ENCODE data around the gene AKAP13. TPM values are rescaled to one million over a fixed set of nuclear protein-coding genes. Genes with fewer than 3 reads are reported as not detected.

AKAP13 gene
- total and polyA plus RNA-seq, 2 of the 13 experiments (the other 11 are each of a cell fraction or from before 2014, with no cell fraction given): 6.7 to 27.1 TPM

DNA sequence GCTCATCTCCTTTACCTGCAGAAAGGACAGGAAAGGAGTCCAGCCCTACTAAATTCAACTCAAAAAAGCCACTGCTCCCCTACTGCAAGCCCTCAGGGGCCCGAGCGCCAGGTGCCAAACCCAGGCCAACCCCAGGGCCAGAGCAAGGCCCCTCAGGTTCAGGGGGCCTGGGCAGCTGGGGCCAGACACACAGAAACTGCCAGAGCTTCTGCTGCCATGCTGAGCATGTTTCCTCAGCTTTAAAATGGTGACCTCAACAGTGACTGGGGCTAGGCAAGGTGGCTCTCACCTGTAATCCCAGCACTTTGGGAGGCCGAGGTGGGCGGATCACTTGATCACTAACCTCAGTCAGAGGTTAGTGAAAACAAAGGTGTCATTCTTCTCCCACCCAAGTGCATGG, 375.5 kb downstream of the AKAP13 start (continued):
- TF ChIP-seq, protein P1, sequence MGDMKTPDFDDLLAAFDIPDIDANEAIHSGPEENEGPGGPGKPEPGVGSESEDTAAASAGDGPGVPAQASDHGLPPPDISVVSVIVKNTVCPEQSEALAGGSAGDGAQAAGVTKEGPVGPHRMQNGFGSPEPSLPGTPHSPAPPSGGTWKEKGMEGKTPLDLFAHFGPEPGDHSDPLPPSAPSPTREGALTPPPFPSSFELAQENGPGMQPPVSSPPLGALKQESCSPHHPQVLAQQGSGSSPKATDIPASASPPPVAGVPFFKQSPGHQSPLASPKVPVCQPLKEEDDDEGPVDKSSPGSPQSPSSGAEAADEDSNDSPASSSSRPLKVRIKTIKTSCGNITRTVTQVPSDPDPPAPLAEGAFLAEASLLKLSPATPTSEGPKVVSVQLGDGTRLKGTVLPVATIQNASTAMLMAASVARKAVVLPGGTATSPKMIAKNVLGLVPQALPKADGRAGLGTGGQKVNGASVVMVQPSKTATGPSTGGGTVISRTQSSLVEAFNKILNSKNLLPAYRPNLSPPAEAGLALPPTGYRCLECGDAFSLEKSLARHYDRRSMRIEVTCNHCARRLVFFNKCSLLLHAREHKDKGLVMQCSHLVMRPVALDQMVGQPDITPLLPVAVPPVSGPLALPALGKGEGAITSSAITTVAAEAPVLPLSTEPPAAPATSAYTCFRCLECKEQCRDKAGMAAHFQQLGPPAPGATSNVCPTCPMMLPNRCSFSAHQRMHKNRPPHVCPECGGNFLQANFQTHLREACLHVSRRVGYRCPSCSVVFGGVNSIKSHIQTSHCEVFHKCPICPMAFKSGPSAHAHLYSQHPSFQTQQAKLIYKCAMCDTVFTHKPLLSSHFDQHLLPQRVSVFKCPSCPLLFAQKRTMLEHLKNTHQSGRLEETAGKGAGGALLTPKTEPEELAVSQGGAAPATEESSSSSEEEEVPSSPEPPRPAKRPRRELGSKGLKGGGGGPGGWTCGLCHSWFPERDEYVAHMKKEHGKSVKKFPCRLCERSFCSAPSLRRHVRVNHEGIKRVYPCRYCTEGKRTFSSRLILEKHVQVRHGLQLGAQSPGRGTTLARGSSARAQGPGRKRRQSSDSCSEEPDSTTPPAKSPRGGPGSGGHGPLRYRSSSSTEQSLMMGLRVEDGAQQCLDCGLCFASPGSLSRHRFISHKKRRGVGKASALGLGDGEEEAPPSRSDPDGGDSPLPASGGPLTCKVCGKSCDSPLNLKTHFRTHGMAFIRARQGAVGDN (CRISPR knock-in tag; IDR thresholded peaks at IDR 0.05): no peak
- TF ChIP-seq, protein P2, sequence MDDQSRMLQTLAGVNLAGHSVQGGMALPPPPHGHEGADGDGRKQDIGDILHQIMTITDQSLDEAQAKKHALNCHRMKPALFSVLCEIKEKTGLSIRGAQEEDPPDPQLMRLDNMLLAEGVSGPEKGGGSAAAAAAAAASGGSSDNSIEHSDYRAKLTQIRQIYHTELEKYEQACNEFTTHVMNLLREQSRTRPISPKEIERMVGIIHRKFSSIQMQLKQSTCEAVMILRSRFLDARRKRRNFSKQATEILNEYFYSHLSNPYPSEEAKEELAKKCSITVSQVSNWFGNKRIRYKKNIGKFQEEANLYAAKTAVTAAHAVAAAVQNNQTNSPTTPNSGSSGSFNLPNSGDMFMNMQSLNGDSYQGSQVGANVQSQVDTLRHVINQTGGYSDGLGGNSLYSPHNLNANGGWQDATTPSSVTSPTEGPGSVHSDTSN (CRISPR knock-in tag; IDR thresholded peaks at IDR 0.05; ENCODE audit: borderline replicate concordance): no peak
- TF ChIP-seq NR2F2 (IDR thresholded peaks at IDR 0.05; ENCODE audit: borderline replicate concordance, low read depth): no peak

DNA sequence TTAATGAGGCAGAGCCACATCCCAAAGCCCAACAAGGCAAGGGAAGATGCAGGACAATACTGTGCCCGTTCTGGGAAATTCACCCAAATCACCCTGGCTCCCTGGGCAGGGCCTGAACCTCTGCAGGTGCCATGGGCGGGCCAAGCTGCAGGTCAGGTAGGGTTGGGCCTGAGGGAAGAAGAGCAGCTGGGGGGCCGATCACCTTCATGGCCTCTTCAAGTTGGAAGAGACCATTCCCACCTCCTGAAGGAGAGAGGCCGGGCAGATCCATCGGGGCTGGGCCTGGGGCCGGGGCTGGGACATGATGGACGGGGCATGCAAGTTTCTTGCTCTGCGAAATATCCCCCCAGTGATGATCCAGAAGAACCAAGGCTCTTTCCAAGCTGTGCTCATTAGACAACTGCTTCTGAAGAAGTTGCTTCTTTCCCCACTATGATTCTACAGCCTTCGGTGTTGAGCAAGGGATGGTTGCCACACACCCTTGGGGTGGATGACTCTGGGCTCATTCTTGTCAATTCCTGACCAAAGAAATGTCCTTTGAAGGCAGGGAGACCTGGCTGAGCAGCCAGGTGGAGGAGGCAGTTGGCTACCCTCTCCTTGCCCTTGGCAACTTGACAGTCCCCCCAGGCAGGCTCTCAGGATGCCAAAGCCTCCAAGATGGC, 376.1 kb downstream of the AKAP13 start:
- 0 out of 2 replicates have a peak, but pooled peaks have one; percentile 3 for TF ChIP-seq CEBPB (IDR thresholded peaks at IDR 0.05; ENCODE audit: borderline replicate concordance, low read depth, low read length)
- no peak for TF ChIP-seq ZSCAN9 (CRISPR knock-in tag; IDR thresholded peaks at IDR 0.05; ENCODE audit: borderline replicate concordance)
- H3K79me2 ChIP-seq (ENCODE audit: insufficient read depth, low read length): no peaks in the 10 kb centered on the region
- no TSS peak for BruUV-seq (replicated peaks)
- H3K9ac ChIP-seq (ENCODE audit: insufficient read depth, low read depth, low read length): no peak overlapping the region
- ATAC-seq (no peak), DNase-seq (ENCODE audit: low spot score) (no peak), FAIRE-seq (no peak)
- H3K4me3 ChIP-seq (replicated peaks in 1 of 3; ENCODE audit: insufficient read depth in 1 of 3, low read depth in 2 of 3, low read length in 3 of 3): no peak overlapping the region
- H3K36me3 ChIP-seq (replicated peaks in 1 of 2; ENCODE audit: control insufficient read depth in 1 of 2, insufficient read depth in 2 of 2, low read length in 2 of 2): peaks cover 4 to 12% of the 10 kb centered on the region in 2 experiments; a peak in 1 of 5 replicates
- WGBS (ENCODE audit: low lambda C conversion rate): 90% methylated on average over 2 of the region's 9 CpGs
- no peaks in the 10 kb centered on the region for H3K4me1 ChIP-seq (ENCODE audit: insufficient read depth, low read length)
- H3K27me3 ChIP-seq (ENCODE audit: control insufficient read depth in 1 of 2, insufficient read depth in 2 of 2, low read length in 2 of 2): no peaks in the 10 kb centered on the region
- in situ Hi-C loops (cut with HindIII; ENCODE audit: extremely low pct_ligation_motif_present, low pct_unique_long_range_greater_than_20kb) (no loop called here), intact Hi-C loops (cut with micrococcal nuclease; ENCODE audit: unreplicated experiment) (no loop called here)
- no peak overlapping the region for H2AFZ ChIP-seq (ENCODE audit: low read length)
- H3K4me2 ChIP-seq (ENCODE audit: low read depth, low read length): no peak overlapping the region
- CTCF ChIA-PET (ENCODE audit: low intra/inter-chr PET ratio, low total read pairs): no interaction called here
- H3K9me3 ChIP-seq (ENCODE audit: low read length): no peaks in the 10 kb centered on the region
- POLR2A ChIA-PET: no interaction called here
- no peak overlapping the region for H3K27ac ChIP-seq (ENCODE audit: extremely low read length, insufficient read depth, low read length)
- H4K20me1 ChIP-seq (ENCODE audit: insufficient read depth, low read length): no peaks in the 10 kb centered on the region
